Measurements from ENCODE around the gene TECTA. TPM values are rescaled to one million over a fixed set of nuclear protein-coding genes. Genes with fewer than 3 reads are reported as not detected.

TECTA gene
- polyA plus RNA-seq, 3 donors = 0.45 TPM; not detected in 2

DNA sequence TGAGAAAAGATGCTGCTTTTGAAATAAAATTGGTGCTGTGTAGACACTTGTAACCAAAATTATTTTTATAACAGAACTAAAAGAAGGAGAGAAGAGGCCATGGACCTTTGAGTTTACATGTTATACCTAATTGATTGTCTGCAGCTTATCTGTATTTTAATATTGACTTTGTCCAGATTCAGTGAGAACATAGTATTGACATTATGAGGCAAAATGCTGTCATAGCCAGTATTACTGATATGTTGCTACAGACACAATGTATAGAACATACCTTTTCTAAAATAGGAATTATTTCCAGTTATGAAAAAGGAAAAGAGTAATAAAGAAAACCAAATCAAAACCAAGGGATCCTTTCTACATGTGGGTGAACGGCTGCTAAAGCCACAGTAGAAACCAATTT lies 11.5 kb upstream of the TECTA start:
- H3K27ac ChIP-seq (ENCODE audit: low read depth in 1 of 2, low read length in 2 of 2) = no peak overlapping the region
- intact Hi-C loops (cut with micrococcal nuclease) = no loop called here
- H3K4me3 ChIP-seq (replicated peaks in 1 of 3; ENCODE audit: low read depth in 2 of 3, low read length in 3 of 3) = no peak overlapping the region
- H3K9me3 ChIP-seq (replicated peaks in 1 of 2; ENCODE audit: control insufficient read depth in 1 of 2, insufficient read depth in 1 of 2, low read length in 2 of 2) = no peaks in the 10 kb centered on the region
- no peak overlapping the region for H3K4me2 ChIP-seq (replicated peaks; ENCODE audit: extremely low read depth, low read length, poor library complexity, severe bottlenecking)
- Mint-ChIP-seq H3K36me3 (peaks cover 29 to 32% of the 10 kb centered on the region in 2 donors), H3K27ac (no peak overlapping the region), H3K9me3 (no peaks in the 10 kb centered on the region), H3K4me1 (peaks cover 12% of the 10 kb centered on the region), H3K4me3 (no peak overlapping the region), H3K27me3 (ENCODE audit: low read depth in 3 of 3) (no peaks in the 10 kb centered on the region)
- TF ChIP-seq, protein P1, sequence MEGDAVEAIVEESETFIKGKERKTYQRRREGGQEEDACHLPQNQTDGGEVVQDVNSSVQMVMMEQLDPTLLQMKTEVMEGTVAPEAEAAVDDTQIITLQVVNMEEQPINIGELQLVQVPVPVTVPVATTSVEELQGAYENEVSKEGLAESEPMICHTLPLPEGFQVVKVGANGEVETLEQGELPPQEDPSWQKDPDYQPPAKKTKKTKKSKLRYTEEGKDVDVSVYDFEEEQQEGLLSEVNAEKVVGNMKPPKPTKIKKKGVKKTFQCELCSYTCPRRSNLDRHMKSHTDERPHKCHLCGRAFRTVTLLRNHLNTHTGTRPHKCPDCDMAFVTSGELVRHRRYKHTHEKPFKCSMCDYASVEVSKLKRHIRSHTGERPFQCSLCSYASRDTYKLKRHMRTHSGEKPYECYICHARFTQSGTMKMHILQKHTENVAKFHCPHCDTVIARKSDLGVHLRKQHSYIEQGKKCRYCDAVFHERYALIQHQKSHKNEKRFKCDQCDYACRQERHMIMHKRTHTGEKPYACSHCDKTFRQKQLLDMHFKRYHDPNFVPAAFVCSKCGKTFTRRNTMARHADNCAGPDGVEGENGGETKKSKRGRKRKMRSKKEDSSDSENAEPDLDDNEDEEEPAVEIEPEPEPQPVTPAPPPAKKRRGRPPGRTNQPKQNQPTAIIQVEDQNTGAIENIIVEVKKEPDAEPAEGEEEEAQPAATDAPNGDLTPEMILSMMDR (IDR thresholded peaks at IDR 0.05) = no peak
- H3K79me2 ChIP-seq (ENCODE audit: insufficient read depth, low read length) = no peaks in the 10 kb centered on the region
- WGBS (ENCODE audit: insufficient coverage) = no CpG with 5 or more reads among the region's 1 CpG
- no peaks in the 10 kb centered on the region for H3K27me3 ChIP-seq (ENCODE audit: control insufficient read depth in 2 of 2, insufficient read depth in 2 of 2, low read length in 2 of 2)
- peaks cover 8 to 19% of the 10 kb centered on the region in 2 donors for H3K36me3 ChIP-seq (replicated peaks in 1 of 2; ENCODE audit: control insufficient read depth in 1 of 2, insufficient read depth in 2 of 2, low read length in 2 of 2)
- DNase-seq = no peak
- H3K4me1 ChIP-seq (ENCODE audit: control insufficient read depth in 1 of 2, insufficient read depth in 2 of 2, low read length in 2 of 2) = peaks cover 11 to 15% of the 10 kb centered on the region in 2 donors
- H2AFZ ChIP-seq (ENCODE audit: insufficient read depth, low read depth, low read length, poor library complexity, severe bottlenecking) = no peak overlapping the region
- no peaks in the 10 kb centered on the region for H4K20me1 ChIP-seq (ENCODE audit: insufficient read depth, low read length)
- no peak overlapping the region for H3K9ac ChIP-seq (ENCODE audit: insufficient read depth, low read length, poor library complexity, severe bottlenecking)

DNA sequence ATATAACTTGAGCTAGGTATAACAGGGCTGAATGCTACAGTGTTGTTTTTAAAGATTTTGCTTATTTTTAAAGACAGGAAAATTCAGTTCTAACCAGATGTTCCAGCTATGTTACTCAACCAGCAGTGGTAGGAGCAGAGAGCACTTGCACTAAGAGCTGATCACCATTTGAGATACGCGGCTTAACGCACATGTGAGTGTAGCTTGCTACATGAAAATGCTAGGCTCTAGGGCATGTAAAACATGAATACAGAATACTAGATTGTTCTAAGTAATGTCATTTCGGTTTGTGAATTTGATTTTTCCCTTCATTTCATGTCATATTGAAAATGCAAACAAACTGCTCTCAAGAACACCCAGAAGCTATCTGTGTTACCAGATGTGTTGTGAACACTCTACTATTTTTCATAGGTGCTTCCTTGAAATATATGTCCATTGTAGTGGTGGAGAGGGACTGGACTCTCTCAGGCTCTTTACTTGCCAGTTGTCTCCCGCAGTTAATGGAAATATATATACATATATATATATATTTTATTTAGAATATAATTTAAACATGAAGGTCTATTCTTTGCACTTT lies 10.8 kb upstream of the TECTA start:
- Mint-ChIP-seq H3K4me3 (no peak overlapping the region), H3K27ac (no peak overlapping the region), H3K36me3 (peaks cover 25 to 29% of the 10 kb centered on the region in 2 donors), H3K27me3 (ENCODE audit: low read depth in 3 of 3) (no peaks in the 10 kb centered on the region), H3K9me3 (no peaks in the 10 kb centered on the region), H3K4me1 (peaks cover 12% of the 10 kb centered on the region)
- Histone ChIP-seq H4K20me1 (ENCODE audit: insufficient read depth, low read length) (no peaks in the 10 kb centered on the region), H3K4me2 (replicated peaks; ENCODE audit: extremely low read depth, low read length, poor library complexity, severe bottlenecking) (no peak overlapping the region), H3K4me3 (replicated peaks in 1 of 3; ENCODE audit: low read depth in 2 of 3, low read length in 3 of 3) (no peak overlapping the region), H3K79me2 (ENCODE audit: insufficient read depth, low read length) (no peaks in the 10 kb centered on the region), H3K9ac (ENCODE audit: insufficient read depth, low read length, poor library complexity, severe bottlenecking) (no peak overlapping the region), H3K27me3 (ENCODE audit: control insufficient read depth in 2 of 2, insufficient read depth in 2 of 2, low read length in 2 of 2) (no peaks in the 10 kb centered on the region), H2AFZ (ENCODE audit: insufficient read depth, low read depth, low read length, poor library complexity, severe bottlenecking) (no peak overlapping the region), H3K27ac (ENCODE audit: low read depth in 1 of 2, low read length in 2 of 2) (no peak overlapping the region), H3K4me1 (ENCODE audit: control insufficient read depth in 1 of 2, insufficient read depth in 2 of 2, low read length in 2 of 2) (peaks cover 11 to 15% of the 10 kb centered on the region in 2 donors), H3K36me3 (replicated peaks in 1 of 2; ENCODE audit: control insufficient read depth in 1 of 2, insufficient read depth in 2 of 2, low read length in 2 of 2) (peaks cover 8 to 19% of the 10 kb centered on the region in 2 donors), H3K9me3 (replicated peaks in 1 of 2; ENCODE audit: control insufficient read depth in 1 of 2, insufficient read depth in 1 of 2, low read length in 2 of 2) (no peaks in the 10 kb centered on the region)
- no peak for DNase-seq
- WGBS (ENCODE audit: insufficient coverage) = 94% methylated on average over 3 of the region's 5 CpGs
- intact Hi-C loops (cut with micrococcal nuclease) = no loop called here
- TF ChIP-seq, protein P1 (IDR thresholded peaks at IDR 0.05) = no peak

Data from CD14-positive monocyte (primary cell).